ENCODE results near the gene CD1C.

- no peak for TF ChIP-seq REST (IDR thresholded peaks at IDR 0.05; ENCODE audit: low read depth)
- no peak for TF ChIP-seq RAD21 (IDR thresholded peaks at IDR 0.05; ENCODE audit: low read depth)
Measured at GRCh38 chr1:158248771-158249170, 41.0 kb upstream of the CD1C start.
